ENCODE data around the gene LRP8.
"Not testable (repeated sequence)": the region's sequence is repeated elsewhere in the genome, so short reads cannot be mapped to it uniquely, and the experiment has no call there.

LRP8 gene

GRCh38 chr1:53286955-53287354 is 40.9 kb downstream of the LRP8 start:
- ATAC-seq (replicated peaks; ENCODE audit: extremely low read depth, poor library complexity, severe bottlenecking) (no peak), DNase-seq (ENCODE audit: low spot score in 2 of 2) (no peak)
- Mint-ChIP-seq H3K27ac (ENCODE audit: low read depth) (peak overlapping the region; percentile 60), H3K4me1 (peaks cover 12% of the 10 kb centered on the region), H3K4me3 (no peak overlapping the region), H3K27me3 (no peaks in the 10 kb centered on the region), H3K36me3 (ENCODE audit: insufficient read depth) (peaks cover 6% of the 10 kb centered on the region), H3K9me3 (no peaks in the 10 kb centered on the region)

GRCh38 chr1:53285969-53286760 is 41.7 kb downstream of the LRP8 start:
- Mint-ChIP-seq H3K9me3 (no peaks in the 10 kb centered on the region), H3K27ac (ENCODE audit: low read depth) (peak overlapping the region; percentile 60), H3K27me3 (no peaks in the 10 kb centered on the region), H3K36me3 (ENCODE audit: insufficient read depth) (peaks cover 4% of the 10 kb centered on the region), H3K4me1 (peaks cover 12% of the 10 kb centered on the region), H3K4me3 (no peak overlapping the region)
- ATAC-seq (replicated peaks; ENCODE audit: extremely low read depth, poor library complexity, severe bottlenecking) (no peak), DNase-seq (ENCODE audit: low spot score in 2 of 2) (no peak)

GRCh38 chr1:53285546-53285945 is 42.3 kb downstream of the LRP8 start:
- Mint-ChIP-seq H3K4me1 (peaks cover 12% of the 10 kb centered on the region), H3K27ac (ENCODE audit: low read depth) (no peak overlapping the region), H3K36me3 (ENCODE audit: insufficient read depth) (peaks cover 4% of the 10 kb centered on the region), H3K27me3 (no peaks in the 10 kb centered on the region), H3K9me3 (no peaks in the 10 kb centered on the region), H3K4me3 (no peak overlapping the region)
- ATAC-seq (replicated peaks; ENCODE audit: extremely low read depth, poor library complexity, severe bottlenecking) = no peak
- DNase-seq (ENCODE audit: low spot score in 2 of 2) = no peak

- peaks cover 2% of the 10 kb centered on the region for H3K36me3 Mint-ChIP-seq (ENCODE audit: insufficient read depth)
- DNase-seq (ENCODE audit: low spot score in 2 of 2) (no peak), ATAC-seq (replicated peaks; ENCODE audit: extremely low read depth, poor library complexity, severe bottlenecking) (no peak)
- H3K27me3 Mint-ChIP-seq = no peaks in the 10 kb centered on the region
- no peaks in the 10 kb centered on the region for H3K9me3 Mint-ChIP-seq
- no peak overlapping the region for H3K4me3 Mint-ChIP-seq
- H3K4me1 Mint-ChIP-seq = peaks cover 12% of the 10 kb centered on the region
- H3K27ac Mint-ChIP-seq (ENCODE audit: low read depth) = no peak overlapping the region
These were observed 43.4 kb downstream of the LRP8 start for GRCh38 chr1:53284224-53285020.

GRCh38 chr1:53283156-53283555 is 44.7 kb downstream of the LRP8 start:
- H3K9me3 Mint-ChIP-seq; H3K36me3 Mint-ChIP-seq (ENCODE audit: insufficient read depth); H3K4me3 Mint-ChIP-seq; ATAC-seq (replicated peaks; ENCODE audit: extremely low read depth, poor library complexity, severe bottlenecking); DNase-seq (ENCODE audit: low spot score in 2 of 2); H3K27ac Mint-ChIP-seq (ENCODE audit: low read depth); H3K27me3 Mint-ChIP-seq: not testable (repeated sequence)
- H3K4me1 Mint-ChIP-seq = peaks cover 14% of the 10 kb centered on the region

GRCh38 chr1:53281133-53281532 is 46.7 kb downstream of the LRP8 start:
- H3K27ac Mint-ChIP-seq (ENCODE audit: low read depth) = peak overlapping the region; percentile 29
- peaks cover 7% of the 10 kb centered on the region for H3K36me3 Mint-ChIP-seq (ENCODE audit: insufficient read depth)
- DNase-seq (ENCODE audit: low spot score in 2 of 2) (no peak), ATAC-seq (replicated peaks; ENCODE audit: extremely low read depth, poor library complexity, severe bottlenecking) (no peak)
- no peak overlapping the region for H3K4me3 Mint-ChIP-seq
- H3K9me3 Mint-ChIP-seq = no peaks in the 10 kb centered on the region
- no peaks in the 10 kb centered on the region for H3K27me3 Mint-ChIP-seq
- peaks cover 5% of the 10 kb centered on the region for H3K4me1 Mint-ChIP-seq

GRCh38 chr1:53280496-53280895 is 47.4 kb downstream of the LRP8 start:
- Mint-ChIP-seq H3K36me3 (ENCODE audit: insufficient read depth) (peaks cover 8% of the 10 kb centered on the region), H3K4me3 (no peak overlapping the region), H3K9me3 (no peaks in the 10 kb centered on the region), H3K27me3 (no peaks in the 10 kb centered on the region), H3K27ac (ENCODE audit: low read depth) (peak overlapping the region; percentile 29), H3K4me1 (peaks cover 5% of the 10 kb centered on the region)
- DNase-seq (ENCODE audit: low spot score in 2 of 2) (no peak), ATAC-seq (replicated peaks; ENCODE audit: extremely low read depth, poor library complexity, severe bottlenecking) (no peak)

- ATAC-seq (replicated peaks; ENCODE audit: extremely low read depth, poor library complexity, severe bottlenecking) (no peak), DNase-seq (ENCODE audit: low spot score in 2 of 2) (no peak)
- Mint-ChIP-seq H3K4me3 (no peak overlapping the region), H3K4me1 (peaks cover 5% of the 10 kb centered on the region), H3K27me3 (no peaks in the 10 kb centered on the region), H3K9me3 (no peaks in the 10 kb centered on the region), H3K36me3 (ENCODE audit: insufficient read depth) (peaks cover 8% of the 10 kb centered on the region), H3K27ac (ENCODE audit: low read depth) (no peak overlapping the region)
These were observed 48.3 kb downstream of the LRP8 start for GRCh38 chr1:53279296-53280200.

GRCh38 chr1:53278298-53278725 is 49.6 kb downstream of the LRP8 start:
- peaks cover 8% of the 10 kb centered on the region for H3K36me3 Mint-ChIP-seq (ENCODE audit: insufficient read depth)
- H3K4me3 Mint-ChIP-seq = no peak overlapping the region

GRCh38 chr1:53277326-53277725 is 50.5 kb downstream of the LRP8 start:
- Mint-ChIP-seq H3K36me3 (ENCODE audit: insufficient read depth) (peaks cover 8% of the 10 kb centered on the region), H3K9me3 (no peaks in the 10 kb centered on the region), H3K27me3 (no peaks in the 10 kb centered on the region), H3K4me3 (no peak overlapping the region), H3K4me1 (peaks cover 5% of the 10 kb centered on the region), H3K27ac (ENCODE audit: low read depth) (no peak overlapping the region)
- DNase-seq (ENCODE audit: low spot score in 2 of 2) = no peak
- no peak for ATAC-seq (replicated peaks; ENCODE audit: extremely low read depth, poor library complexity, severe bottlenecking)

More at GRCh38 chr1:53278298-53278725, 49.6 kb downstream of the LRP8 start:
- H3K4me1 Mint-ChIP-seq = peaks cover 5% of the 10 kb centered on the region
- no peak overlapping the region for H3K27ac Mint-ChIP-seq (ENCODE audit: low read depth)
- H3K27me3 Mint-ChIP-seq = no peaks in the 10 kb centered on the region
- H3K9me3 Mint-ChIP-seq = no peaks in the 10 kb centered on the region
- DNase-seq (ENCODE audit: low spot score in 2 of 2) = peak; percentile 62 to 73
- ATAC-seq (replicated peaks; ENCODE audit: extremely low read depth, poor library complexity, severe bottlenecking) = peak; percentile 40

GRCh38 chr1:53276902-53277281 is 51.0 kb downstream of the LRP8 start:
- Mint-ChIP-seq H3K27me3 (no peaks in the 10 kb centered on the region), H3K4me3 (no peak overlapping the region), H3K27ac (ENCODE audit: low read depth) (no peak overlapping the region), H3K4me1 (peaks cover 5% of the 10 kb centered on the region), H3K9me3 (no peaks in the 10 kb centered on the region), H3K36me3 (ENCODE audit: insufficient read depth) (peaks cover 7% of the 10 kb centered on the region)
- DNase-seq (ENCODE audit: low spot score in 2 of 2) = no peak
- no peak for ATAC-seq (replicated peaks; ENCODE audit: extremely low read depth, poor library complexity, severe bottlenecking)

- ATAC-seq (replicated peaks; ENCODE audit: extremely low read depth, poor library complexity, severe bottlenecking) (no peak), DNase-seq (ENCODE audit: low spot score in 2 of 2) (no peak)
- Mint-ChIP-seq H3K4me1 (peaks cover 5% of the 10 kb centered on the region), H3K36me3 (ENCODE audit: insufficient read depth) (peaks cover 7% of the 10 kb centered on the region), H3K9me3 (no peaks in the 10 kb centered on the region), H3K4me3 (no peak overlapping the region), H3K27ac (ENCODE audit: low read depth) (no peak overlapping the region), H3K27me3 (no peaks in the 10 kb centered on the region)
These were observed 51.5 kb downstream of the LRP8 start for GRCh38 chr1:53276153-53276901.

Measured in central memory CD8-positive, alpha-beta T cell (primary cell).